Measurements from ENCODE around the gene TJAP1. TPM values are rescaled to one million over a fixed set of nuclear protein-coding genes. Genes with fewer than 3 reads are reported as not detected.
A peak's percentile ranks its signal among the peaks of the same experiment; 100 is the strongest.
"Not testable (repeated sequence)": the region's sequence is repeated elsewhere in the genome, so short reads cannot be mapped to it uniquely, and the experiment has no call there.

The TJAP1 gene
- total RNA-seq, 1 donor from 2014 or later, result 11.8 TPM

- no peak for DNase-seq
Observed at GRCh38 chr6:43454290-43454695, 23.1 kb upstream of the TJAP1 start.

GRCh38 chr6:43454696-43455530 lies 22.5 kb upstream of the TJAP1 start:
- DNase-seq, result peak; percentile 20

- no peak for DNase-seq
Observed at GRCh38 chr6:43455531-43456428, 21.6 kb upstream of the TJAP1 start, which contains the start of gene DLK2. Gene DLK2 (minus strand): TSS chr6:43455548. CDS start chr6:43454825, 723 bp downstream.

GRCh38 chr6:43457643-43458042 lies 19.7 kb upstream of the TJAP1 start:
- no peak for DNase-seq

GRCh38 chr6:43458154-43458553 lies 19.2 kb upstream of the TJAP1 start:
- DNase-seq, result not testable (repeated sequence)

- no peak for DNase-seq
Observed at GRCh38 chr6:43459535-43459934, 17.8 kb upstream of the TJAP1 start.

- DNase-seq, result no peak
Observed at GRCh38 chr6:43460032-43460431, 17.3 kb upstream of the TJAP1 start.

- DNase-seq, result no peak
Observed at GRCh38 chr6:43461936-43462335, 15.4 kb upstream of the TJAP1 start.

GRCh38 chr6:43464337-43464736 lies 13.0 kb upstream of the TJAP1 start:
- no peak for DNase-seq

- DNase-seq, result no peak
Observed at GRCh38 chr6:43465948-43466347, 11.4 kb upstream of the TJAP1 start.

GRCh38 chr6:43467265-43467664 lies 10.1 kb upstream of the TJAP1 start:
- DNase-seq, result not testable (repeated sequence)

- no peak for DNase-seq
Observed at GRCh38 chr6:43467752-43468151, 9.6 kb upstream of the TJAP1 start.

GRCh38 chr6:43468240-43468639 lies 9.1 kb upstream of the TJAP1 start:
- no peak for DNase-seq

GRCh38 chr6:43468748-43469681 lies 8.4 kb upstream of the TJAP1 start:
- DNase-seq, result no peak

- no peak for DNase-seq
Observed at GRCh38 chr6:43469947-43470346, 7.4 kb upstream of the TJAP1 start.

GRCh38 chr6:43471399-43471798 lies 6.0 kb upstream of the TJAP1 start:
- no peak for DNase-seq

- DNase-seq, result no peak
Observed at GRCh38 chr6:43472515-43472914, 4.9 kb upstream of the TJAP1 start.

GRCh38 chr6:43475516-43475915 lies 1.9 kb upstream of the TJAP1 start:
- DNase-seq, result no peak

GRCh38 chr6:43476746-43477145 lies 624 bp upstream of the TJAP1 start:
- DNase-seq, result no peak

- DNase-seq, result no peak
Observed at GRCh38 chr6:43478008-43478372, 620 bp downstream of the TJAP1 start.

- no peak for DNase-seq
Observed at GRCh38 chr6:43481075-43481474, 3.7 kb downstream of the TJAP1 start.

- DNase-seq, result no peak
Observed at GRCh38 chr6:43481591-43482236, 4.3 kb downstream of the TJAP1 start.

Measured in skin of body (tissue), 2 donors.